ENCODE measurements around the gene WNK1. TPM values are rescaled to one million over a fixed set of nuclear protein-coding genes. Genes with fewer than 3 reads are reported as not detected.

Gene WNK1
- polyA plus RNA-seq, 5 donors = 74.1 to 111 (median 93.5) TPM

DNA sequence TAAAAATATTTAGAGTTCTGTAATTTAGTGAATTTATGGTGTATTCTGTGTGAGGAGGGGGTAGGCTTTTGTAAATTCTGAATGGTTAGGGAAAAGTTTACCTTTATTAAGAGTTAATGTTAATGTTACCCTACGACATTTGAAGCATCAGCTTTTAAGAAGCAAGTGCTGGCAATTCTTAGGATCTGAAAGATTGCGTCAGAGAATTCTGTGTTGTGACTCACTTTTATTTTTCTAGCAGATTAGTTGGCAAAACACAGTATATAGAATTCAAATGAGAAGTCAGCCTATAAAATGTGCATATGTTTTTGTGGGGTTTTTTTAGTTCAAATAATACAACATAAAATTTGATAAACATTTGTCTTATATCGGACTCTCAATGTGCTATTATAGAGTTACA lies 99.5 kb downstream of the WNK1 start:
- DNase-seq = no peak

DNA sequence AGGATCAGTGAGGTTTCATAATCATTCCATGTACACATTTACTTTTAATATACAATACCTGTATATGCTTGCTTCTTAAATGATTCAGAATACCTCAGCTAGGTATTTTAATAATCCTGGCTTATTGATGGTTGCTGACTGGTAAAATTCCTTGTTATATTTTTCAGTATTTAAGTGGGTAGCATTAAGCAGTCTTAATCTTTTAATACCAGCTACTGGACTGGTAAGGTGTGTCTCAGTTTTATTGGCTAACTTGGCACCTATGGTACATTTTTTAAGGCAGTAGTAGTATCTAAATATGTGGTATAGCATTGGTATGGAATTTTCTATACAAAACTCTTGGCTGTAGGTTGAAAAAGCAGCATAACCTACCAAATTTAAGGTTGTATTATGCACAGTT lies 100.5 kb downstream of the WNK1 start:
- no peak for DNase-seq

DNA sequence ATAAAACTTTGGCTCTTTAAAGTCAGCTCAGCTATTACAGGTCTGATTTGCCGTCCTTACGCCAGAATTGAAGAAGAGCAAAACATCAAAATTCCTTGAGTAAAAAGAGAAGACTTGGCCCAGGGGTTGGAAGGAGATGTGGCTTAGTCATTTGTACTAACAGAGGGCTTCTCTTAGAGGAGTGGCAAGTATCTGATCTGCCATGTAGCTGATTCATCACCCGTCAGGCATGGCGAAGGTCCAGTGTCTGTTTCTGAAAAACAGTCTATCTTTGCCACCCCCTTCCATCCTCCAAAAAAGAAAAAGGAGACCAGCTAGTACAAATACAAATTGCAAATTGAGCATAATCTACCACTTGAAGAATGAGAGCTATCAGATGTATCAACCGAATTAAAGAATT lies 105.2 kb downstream of the WNK1 start:
- DNase-seq = no peak

DNA sequence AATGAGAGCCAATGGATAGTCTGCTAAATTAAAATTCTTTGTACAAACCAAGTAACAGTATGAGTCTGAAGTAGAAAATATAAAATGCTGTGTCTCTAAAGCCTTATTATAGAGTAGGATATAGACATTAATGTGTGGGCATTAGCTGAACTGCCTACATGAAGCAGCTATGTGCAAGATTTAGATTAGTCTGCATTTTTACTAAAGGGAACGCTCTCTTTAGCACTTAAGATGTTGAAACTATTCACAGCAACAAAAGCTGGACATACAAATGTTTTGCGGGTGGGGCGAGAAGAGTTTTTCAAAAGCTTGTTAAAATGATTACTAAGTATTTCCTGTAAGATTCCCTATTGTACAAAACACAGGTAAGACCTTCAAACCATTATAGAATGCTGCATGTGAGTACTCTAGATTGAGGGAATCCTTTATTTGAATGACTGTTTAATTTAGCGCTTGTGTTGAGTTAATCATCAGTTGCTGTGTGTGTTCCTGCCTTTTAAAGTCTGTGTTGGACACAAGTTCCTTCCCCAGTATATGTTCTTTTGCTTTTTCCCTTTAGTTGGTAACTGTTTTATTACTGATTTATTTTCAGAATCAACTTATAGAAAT lies 110.0 kb downstream of the WNK1 start:
- DNase-seq = no peak

DNA sequence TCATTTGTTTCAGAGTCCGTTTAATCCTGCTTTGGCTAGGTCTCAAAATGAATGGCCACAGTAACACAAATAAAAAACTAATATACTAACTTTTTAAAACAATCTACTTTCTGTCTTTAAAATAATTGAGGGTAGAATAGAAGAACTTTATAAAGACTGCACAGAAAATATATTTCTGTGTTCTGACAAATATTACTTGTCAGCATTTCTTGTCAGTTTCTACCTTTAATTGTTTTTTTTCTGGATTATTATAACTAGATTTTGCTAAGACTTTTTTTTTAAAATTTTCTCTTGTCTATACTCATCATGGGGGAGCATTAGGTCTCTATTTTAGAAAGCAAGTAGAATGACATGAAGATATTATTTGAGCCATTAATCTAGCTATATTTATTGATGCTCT lies 110.9 kb downstream of the WNK1 start:
- no peak for DNase-seq

DNA sequence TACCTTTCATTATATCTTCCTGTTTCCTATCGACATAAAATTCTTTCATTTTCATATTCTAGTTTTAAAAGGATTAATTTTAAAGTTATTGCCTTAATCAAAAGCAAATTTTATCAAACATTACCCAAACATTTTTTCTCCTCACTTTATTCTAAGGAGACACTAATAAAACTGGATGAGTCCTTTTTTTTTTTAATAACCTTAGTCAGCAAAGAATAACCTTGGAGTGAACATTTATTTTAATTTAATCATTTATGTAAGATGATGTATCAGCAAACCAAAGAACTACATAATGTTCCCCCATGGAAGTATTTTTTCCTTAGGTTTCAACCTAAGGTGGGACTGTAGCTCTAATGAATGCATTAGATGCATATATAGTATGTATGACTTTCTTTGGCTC lies 113.2 kb downstream of the WNK1 start:
- no peak for DNase-seq

DNA sequence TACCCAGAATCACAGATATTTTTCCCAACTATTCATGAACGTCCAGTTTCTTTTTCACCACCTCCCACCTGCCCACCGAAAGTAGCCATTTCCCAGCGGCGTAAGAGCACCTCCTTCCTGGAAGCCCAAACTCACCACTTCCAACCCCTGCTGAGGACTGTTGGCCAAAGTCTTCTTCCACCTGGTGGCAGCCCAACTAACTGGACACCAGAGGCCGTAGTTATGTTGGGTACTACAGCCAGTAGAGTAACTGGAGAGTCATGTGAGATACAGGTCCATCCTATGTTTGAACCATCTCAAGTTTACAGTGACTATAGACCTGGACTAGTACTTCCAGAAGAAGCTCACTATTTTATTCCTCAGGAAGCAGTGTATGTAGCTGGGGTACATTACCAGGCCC lies 115.5 kb downstream of the WNK1 start:
- DNase-seq = no peak

DNA sequence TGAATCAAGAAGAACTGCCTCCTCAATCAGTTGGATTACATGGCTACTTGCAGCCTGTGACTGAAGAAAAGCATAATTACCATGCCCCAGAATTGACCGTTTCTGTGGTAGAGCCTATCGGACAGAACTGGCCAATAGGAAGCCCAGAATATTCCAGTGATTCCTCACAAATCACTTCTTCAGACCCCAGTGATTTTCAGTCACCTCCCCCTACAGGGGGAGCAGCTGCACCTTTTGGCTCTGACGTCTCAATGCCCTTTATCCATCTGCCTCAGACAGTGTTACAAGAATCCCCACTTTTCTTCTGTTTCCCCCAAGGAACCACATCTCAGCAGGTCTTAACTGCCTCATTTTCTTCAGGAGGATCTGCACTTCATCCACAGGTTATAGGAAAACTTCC lies 116.3 kb downstream of the WNK1 start:
- DNase-seq = no peak

DNA sequence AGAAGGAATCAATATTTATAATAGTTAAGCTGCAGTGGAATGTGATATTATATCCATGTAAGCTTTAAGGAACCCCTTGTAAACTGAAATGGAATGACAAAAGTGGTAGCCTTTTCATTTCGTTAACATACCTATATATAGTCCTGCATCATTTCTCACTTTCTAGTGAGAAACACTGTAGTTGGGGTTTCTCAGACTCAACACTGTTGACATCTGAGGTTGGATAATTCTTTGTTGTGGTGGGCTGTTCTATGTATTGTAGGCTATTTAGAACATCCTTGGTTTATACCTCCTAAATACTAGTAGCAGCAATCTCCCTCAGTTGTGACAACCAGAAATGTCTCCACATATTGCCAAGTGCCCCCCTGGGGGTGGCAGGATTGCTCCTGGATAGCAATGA lies 118.0 kb downstream of the WNK1 start:
- DNase-seq = no peak

DNA sequence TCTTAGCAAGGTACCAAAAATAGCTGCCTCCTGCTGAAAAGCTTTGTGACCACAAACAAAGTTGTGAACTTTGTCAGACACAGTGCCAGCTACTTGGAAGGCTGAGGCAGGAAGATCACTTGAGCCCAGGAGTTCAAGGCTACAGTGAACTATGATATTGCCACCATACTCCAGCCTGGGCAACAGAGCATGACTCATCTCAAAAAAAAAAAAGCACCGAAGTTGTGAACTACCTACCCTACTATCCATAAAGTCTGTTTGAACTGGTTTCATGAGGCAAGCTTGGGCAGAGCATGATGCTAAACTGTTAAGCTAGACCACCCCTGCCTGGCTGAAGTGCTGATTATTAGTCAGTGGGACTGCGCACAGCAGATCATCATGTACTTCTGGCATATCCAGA lies 121.6 kb downstream of the WNK1 start:
- no peak for DNase-seq

DNA sequence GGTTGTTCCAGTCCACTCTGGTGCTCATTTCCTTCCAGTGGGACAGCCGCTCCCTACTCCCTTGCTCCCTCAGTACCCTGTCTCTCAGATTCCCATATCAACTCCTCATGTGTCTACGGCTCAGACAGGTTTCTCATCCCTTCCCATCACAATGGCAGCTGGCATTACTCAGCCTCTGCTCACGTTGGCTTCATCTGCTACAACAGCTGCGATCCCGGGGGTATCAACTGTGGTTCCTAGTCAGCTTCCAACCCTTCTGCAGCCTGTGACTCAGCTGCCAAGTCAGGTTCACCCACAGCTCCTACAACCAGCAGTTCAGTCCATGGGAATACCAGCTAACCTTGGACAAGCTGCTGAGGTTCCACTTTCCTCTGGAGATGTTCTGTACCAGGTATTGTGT lies 127.3 kb downstream of the WNK1 start:
- no peak for DNase-seq

DNA sequence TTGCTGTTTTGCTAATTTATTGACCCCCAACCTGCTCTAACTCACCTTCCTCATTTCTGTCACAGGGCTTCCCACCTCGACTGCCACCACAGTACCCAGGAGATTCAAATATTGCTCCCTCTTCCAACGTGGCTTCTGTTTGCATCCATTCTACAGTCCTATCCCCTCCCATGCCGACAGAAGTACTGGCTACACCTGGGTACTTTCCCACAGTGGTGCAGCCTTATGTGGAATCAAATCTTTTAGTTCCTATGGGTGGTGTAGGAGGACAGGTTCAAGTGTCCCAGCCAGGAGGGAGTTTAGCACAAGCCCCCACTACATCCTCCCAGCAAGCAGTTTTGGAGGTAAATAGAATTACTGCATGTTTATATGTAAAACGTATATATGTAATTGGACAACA lies 128.3 kb downstream of the WNK1 start:
- DNase-seq = no peak

DNA sequence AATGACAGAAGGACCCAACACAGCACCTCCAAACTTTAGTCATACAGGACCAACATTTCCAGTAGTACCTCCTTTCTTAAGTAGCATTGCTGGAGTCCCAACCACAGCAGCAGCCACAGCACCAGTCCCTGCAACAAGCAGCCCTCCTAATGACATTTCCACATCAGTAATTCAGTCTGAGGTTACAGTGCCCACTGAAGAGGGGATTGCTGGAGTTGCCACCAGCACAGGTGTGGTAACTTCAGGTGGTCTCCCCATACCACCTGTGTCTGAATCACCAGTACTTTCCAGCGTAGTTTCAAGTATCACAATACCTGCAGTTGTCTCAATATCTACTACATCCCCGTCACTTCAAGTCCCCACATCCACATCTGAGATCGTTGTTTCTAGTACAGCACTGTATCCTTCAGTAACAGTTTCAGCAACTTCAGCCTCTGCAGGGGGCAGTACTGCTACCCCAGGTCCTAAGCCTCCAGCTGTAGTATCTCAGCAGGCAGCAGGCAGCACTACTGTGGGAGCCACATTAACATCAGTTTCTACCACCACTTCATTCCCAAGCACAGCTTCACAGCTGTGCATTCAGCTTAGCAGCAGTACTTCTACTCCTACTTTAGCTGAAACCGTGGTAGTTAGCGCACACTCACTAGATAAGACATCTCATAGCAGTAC lies 132.5 kb downstream of the WNK1 start:
- no peak for DNase-seq

DNA sequence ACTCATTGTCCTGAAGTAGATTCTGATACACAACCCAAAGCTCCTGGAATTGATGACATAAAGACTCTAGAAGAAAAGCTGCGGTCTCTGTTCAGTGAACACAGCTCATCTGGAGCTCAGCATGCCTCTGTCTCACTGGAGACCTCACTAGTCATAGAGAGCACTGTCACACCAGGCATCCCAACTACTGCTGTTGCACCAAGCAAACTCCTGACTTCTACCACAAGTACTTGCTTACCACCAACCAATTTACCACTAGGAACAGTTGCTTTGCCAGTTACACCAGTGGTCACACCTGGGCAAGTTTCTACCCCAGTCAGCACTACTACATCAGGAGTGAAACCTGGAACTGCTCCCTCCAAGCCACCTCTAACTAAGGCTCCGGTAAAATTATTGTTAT lies 133.3 kb downstream of the WNK1 start:
- no peak for DNase-seq

DNA sequence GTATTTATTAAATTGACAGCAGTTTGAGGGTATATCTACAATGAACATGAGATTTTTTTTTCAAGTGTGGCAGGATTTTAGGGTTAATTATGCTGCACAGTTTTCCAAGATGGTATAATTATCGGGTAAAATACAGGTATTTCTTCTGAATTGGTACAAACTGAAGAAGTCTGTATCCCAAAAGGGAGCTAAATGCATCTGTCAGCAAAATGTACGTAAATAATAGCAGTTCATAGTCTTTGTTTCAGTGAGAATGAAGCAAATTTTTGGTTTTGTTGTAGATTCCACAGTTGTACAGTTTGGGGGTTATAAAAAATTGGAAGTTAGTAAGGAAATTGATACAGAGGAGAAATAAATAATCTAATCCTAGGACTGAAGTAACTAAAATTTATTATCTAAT lies 133.8 kb downstream of the WNK1 start:
- no peak for DNase-seq

DNA sequence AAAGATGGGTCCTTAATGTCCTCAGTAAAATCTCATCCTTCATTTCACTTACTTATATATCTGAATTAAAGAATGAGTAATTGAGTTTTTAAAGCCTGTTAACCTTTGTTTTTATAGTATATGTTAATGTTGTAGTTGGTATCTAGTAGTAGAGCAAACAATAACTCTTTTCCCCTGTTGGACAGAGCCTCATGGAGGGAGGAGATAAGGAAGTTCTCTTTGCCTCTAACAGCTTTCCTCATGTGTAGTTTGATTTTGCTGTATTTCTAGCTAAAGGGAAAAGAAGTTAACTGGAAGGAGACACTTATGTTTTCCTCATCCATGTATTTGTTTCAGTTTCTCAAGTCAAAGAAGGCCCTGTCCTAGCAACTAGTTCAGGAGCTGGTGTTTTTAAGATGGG lies 141.8 kb downstream of the WNK1 start:
- no peak for DNase-seq

DNA sequence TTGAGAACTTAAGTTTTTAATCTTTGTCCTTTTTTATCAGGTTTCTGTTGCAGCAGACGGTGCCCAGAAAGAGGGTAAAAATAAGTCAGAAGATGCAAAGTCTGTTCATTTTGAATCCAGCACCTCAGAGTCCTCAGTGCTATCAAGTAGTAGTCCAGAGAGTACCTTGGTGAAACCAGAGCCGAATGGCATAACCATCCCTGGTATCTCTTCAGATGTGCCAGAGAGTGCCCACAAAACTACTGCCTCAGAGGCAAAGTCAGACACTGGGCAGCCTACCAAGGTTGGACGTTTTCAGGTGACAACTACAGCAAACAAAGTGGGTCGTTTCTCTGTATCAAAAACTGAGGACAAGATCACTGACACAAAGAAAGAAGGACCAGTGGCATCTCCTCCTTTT lies 143.7 kb downstream of the WNK1 start:
- DNase-seq = no peak

DNA sequence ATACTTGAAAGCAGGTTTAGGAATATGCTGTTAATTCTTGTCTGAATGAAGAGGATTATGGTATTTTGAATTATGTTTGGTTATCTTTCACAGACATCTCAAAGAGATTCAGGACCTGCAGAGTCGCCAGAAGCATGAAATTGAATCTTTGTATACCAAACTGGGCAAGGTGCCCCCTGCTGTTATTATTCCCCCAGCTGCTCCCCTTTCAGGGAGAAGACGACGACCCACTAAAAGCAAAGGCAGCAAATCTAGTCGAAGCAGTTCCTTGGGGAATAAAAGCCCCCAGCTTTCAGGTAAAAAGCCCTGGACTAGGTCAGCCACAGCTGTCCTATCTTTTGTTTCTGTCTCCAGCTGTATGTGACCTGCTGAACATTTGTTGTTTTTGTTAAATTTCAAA lies 145.0 kb downstream of the WNK1 start:
- no peak for DNase-seq

DNA sequence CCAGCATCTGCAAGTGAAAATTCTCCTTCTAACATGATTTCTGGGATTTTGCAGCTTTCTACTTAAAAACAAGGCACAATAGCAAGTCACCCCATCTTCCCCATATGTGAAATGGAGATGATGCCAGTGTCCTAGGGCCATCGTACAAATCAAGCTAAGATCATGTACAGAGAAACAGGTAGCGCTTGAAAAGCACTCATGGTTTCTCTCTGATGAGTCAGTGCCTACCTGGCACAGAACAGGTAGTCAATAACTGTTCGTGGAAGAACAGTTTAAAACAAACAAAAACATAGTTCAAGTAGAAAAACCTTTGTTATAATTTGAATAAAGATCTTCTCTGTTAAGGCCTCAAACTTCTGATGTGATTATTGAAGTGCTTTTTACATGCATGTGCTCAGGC lies 150.2 kb downstream of the WNK1 start:
- DNase-seq = no peak

DNA sequence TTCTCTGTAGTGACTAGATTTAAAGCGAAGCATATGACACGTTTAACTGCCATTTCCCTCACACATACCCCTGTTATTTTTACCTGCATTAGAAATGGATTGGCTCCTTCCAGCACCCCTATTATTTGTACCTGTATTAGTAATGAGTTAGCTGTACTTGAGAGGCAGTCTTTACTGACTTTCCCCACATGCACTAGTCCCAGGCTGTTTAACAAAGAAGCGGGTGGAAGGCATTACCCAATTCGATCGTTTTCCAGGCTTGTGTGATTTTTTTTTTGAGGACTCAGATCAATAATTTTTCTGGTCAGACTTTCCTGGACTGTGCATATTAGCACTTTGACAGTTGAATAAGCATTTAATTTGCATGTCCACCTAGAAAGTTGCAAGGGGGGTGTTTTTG lies 150.7 kb downstream of the WNK1 start:
- DNase-seq = no peak

DNA sequence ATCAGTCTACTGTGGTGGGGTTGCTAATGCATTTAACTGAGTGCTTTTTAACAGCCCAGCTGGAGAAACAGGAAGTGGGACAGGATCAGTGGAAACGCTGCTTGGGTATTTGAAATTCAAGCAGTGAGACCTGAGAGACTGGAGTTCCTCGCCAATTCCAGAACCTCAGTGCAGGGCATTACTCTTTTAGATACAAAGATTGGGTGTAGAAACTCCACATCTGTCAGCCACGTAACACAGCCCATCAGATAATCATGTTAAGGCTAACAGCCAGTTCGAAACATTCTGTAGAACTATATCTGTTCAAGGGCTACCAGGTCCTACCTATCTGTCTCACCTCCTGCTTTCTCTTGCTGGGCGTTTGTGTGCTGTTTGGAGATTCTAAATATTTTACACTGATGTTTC lies 151.6 kb downstream of the WNK1 start:
- no peak for DNase-seq

DNA sequence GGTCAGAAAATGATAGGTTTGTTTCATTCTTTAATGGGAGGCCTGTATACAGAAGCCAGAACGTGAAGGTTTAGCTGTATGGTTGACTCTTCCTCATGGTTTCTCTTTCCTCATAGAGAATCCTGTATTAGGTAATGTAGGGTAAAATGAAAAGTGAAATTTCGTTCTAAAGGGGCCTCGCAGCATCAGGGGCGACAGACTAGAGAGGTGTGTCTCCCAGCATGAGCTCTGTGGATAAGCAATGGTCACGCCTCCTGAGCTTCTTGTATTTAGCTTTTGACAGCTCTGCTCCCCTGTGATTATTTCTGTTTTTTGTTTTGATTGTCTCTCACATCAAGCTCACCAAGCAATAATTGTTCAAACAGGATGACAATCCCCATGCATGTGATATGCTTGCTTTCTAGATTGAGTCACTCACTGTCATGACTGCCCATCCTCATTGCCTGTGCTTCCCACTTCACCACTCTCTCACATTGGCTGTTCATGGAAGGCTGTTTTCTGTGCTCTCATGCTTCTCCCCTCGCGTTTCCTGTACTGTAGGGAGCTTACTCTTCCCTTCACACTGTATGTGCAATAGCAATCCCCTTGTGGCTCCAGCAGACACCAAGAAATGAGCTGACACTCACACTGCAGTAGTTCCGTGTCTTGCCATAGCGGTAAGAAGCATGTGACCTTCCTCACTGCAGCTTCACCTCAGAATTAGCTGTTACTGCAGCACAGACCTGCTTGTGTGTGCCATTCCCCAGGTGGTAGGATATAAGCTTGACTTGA lies 153.1 kb downstream of the WNK1 start:
- no peak for DNase-seq

DNA sequence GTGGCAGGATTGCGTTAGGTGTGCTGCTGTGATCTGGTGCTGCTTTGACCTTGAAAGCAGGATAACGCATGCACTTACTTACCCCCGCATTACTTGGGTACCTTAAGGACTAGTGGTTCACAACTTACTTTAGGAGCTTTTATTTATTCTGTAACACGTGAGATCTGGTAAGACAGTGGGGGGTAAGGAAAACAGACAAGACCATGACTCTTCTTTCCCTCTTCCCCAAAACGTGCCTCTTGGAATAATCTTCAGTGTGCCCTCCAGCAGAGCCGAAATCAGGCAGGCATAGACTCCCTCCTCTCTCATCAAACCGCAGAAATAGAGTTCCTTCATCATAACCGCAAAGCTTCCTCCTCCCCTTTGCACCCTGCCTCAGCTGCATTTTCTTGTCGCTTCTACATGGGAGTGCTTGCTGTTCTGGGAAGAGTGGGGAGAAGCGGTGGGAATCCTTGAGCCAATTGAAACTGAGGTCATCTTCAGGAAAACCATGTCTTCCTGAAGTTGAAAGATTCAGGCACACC lies 153.7 kb downstream of the WNK1 start:
- DNase-seq = no peak

Data from right lung (tissue), 5 donors.